HepG2 (cell line): Measurements from ENCODE around the gene RPH3AL. TPM values are rescaled to one million over a fixed set of nuclear protein-coding genes. Genes with fewer than 3 reads are reported as not detected.
A peak's percentile ranks its signal among the peaks of the same experiment; 100 is the strongest.

Experiments
- ASH2L ChIP-seq: fragments of 300-600, 200-600 bp; sonication (generic); IDR thresholded peaks from 2 replicates; pipeline ENCODE4 v1.7.0; 2017; ENCODE audit warnings: low read depth, mild to moderate bottlenecking, moderate library complexity, mixed read lengths, low read length; ENCODE audit not compliant: insufficient read length
- BCL6 ChIP-seq: IDR thresholded peaks from 2 replicates; pipeline ENCODE4 v1.6.1; 2016; ENCODE audit warnings: missing genetic modification reagents, missing compliant biosample characterization
- CBX2 ChIP-seq, 2 experiments: fragments of 200-600 bp in 1 of 2; sonication (generic); formaldehyde crosslinking in 1 of 2; IDR thresholded peaks; 2 replicates each; pipeline versions ENCODE4 v1.7.0 to v1.8.1; 2018 to 2022; ENCODE audit warnings: low read depth in 2 of 2, low read length in 1 of 2, mild to moderate bottlenecking in 1 of 2, missing genetic modification reagents in 1 of 2
- E2F5 ChIP-seq: sonication (generic); formaldehyde crosslinking; conservative IDR thresholded peaks from 2 replicates; pipeline ENCODE4 v1.4.0; 2020; ENCODE audit warnings: missing genetic modification reagents
- ERF ChIP-seq: IDR thresholded peaks from 2 replicates; pipeline ENCODE4 v1.6.1; 2018; ENCODE audit warnings: missing biosample characterization, missing genetic modification reagents
- EZH2 ChIP-seq: conservative IDR thresholded peaks from 2 replicates; pipeline ENCODE4 v1.6.1; 2012; ENCODE audit warnings: mild to moderate bottlenecking, low read depth, low read length, moderate library complexity
- FIP1L1 ChIP-seq: fragments of 200-400 bp; formaldehyde crosslinking; IDR thresholded peaks from 2 replicates; pipeline ENCODE4 v1.6.1; 2018; ENCODE audit warnings: low read depth, mild to moderate bottlenecking, low read length, moderate library complexity, borderline replicate concordance; ENCODE audit not compliant: insufficient read depth
- GLMP ChIP-seq: sonication (generic); formaldehyde crosslinking; IDR thresholded peaks from 2 replicates; pipeline ENCODE4 v1.9.0; 2021; ENCODE audit warnings: missing genetic modification reagents, mild to moderate bottlenecking, borderline replicate concordance
- KDM6A ChIP-seq: IDR thresholded peaks from 2 replicates; pipeline ENCODE4 v1.6.1; 2016; ENCODE audit warnings: low read depth
- MEF2D ChIP-seq: sonication (generic); formaldehyde crosslinking; IDR thresholded peaks from 2 replicates; pipeline ENCODE4 v1.5.1; 2020; ENCODE audit warnings: mild to moderate bottlenecking, missing genetic modification reagents
- MLLT10 ChIP-seq: sonication (generic); formaldehyde crosslinking; IDR thresholded peaks from 2 replicates; pipeline ENCODE4 v1.4.0; 2020; ENCODE audit warnings: missing genetic modification reagents
- MTA3 ChIP-seq: sonication (generic); formaldehyde crosslinking; IDR thresholded peaks from 2 replicates; pipeline ENCODE4 v1.4.0; 2020; ENCODE audit warnings: missing genetic modification reagents
- RELA ChIP-seq: sonication (generic); formaldehyde crosslinking; IDR thresholded peaks from 2 replicates; pipeline ENCODE4 v1.4.0; 2020; ENCODE audit warnings: missing genetic modification reagents
- SMAD9 ChIP-seq: sonication (generic); formaldehyde crosslinking; IDR thresholded peaks from 2 replicates; pipeline ENCODE4 v1.5.1; 2020; ENCODE audit warnings: mild to moderate bottlenecking, missing genetic modification reagents
- TARDBP ChIP-seq: sonication (generic); formaldehyde crosslinking; IDR thresholded peaks from 2 replicates; pipeline ENCODE4 v1.8.0; 2022; ENCODE audit warnings: mild to moderate bottlenecking, missing genetic modification reagents
- TRIM22 ChIP-seq: fragments of 450-650 bp; IDR thresholded peaks from 2 replicates; pipeline ENCODE4 v1.6.1; 2017
- ZBTB1 ChIP-seq: sonication (generic); formaldehyde crosslinking; IDR thresholded peaks from 2 replicates; pipeline ENCODE4 v1.4.0; 2020; ENCODE audit warnings: missing genetic modification reagents, borderline replicate concordance
- ZNF260 ChIP-seq: sonication (generic); formaldehyde crosslinking; IDR thresholded peaks from 2 replicates; pipeline ENCODE4 v1.4.0; 2020; ENCODE audit warnings: missing genetic modification reagents, low read depth, mild to moderate bottlenecking, borderline replicate concordance
- ZSCAN21 ChIP-seq: sonication (generic); formaldehyde crosslinking; IDR thresholded peaks from 2 replicates; pipeline ENCODE4 v1.8.0; 2022; ENCODE audit warnings: mild to moderate bottlenecking, missing genetic modification reagents, moderate library complexity, borderline replicate concordance
- polyA plus RNA-seq, 8 experiments: library from polyadenylated mRNA; depleted of rRNA in 3 of 8; stranded (reverse) in 7 of 8; unstranded in 1 of 8; fragments of >200 nt; fragmentation: Illumina TruSeq in 4 of 8; extraction: Trizol in 4 of 8; gene quantifications; 2 replicates each; pipeline versions ENCODE4 v1.2.1 to v1.2.3, GENCODE V29; 2011 to 2016; ENCODE audit warnings: low read depth in 4 of 8, missing spikeins in 1 of 8, mixed read lengths in 1 of 8; ENCODE audit not compliant: insufficient read depth in 1 of 8
- total RNA-seq, 5 experiments: library from RNA; depleted of rRNA; stranded (reverse); fragments of >200 nt; fragmentation: Illumina TruSeq; extraction: Trizol; gene quantifications; 2 replicates each; pipeline ENCODE4 v1.2.3, GENCODE V29; 2016; ENCODE audit warnings: low read depth in 1 of 5
- TF ChIP-seq, protein P1 (sequence below): sonication (generic); formaldehyde crosslinking; IDR thresholded peaks from 2 replicates; pipeline ENCODE4 v1.5.1; 2020; ENCODE audit warnings: mild to moderate bottlenecking, missing genetic modification reagents, borderline replicate concordance

The RPH3AL gene
- total and polyA plus RNA-seq, 2 of the 13 experiments (the other 11 are each of a cell fraction or from before 2014, with no cell fraction given): 7.8 to 16.4 TPM

DNA sequence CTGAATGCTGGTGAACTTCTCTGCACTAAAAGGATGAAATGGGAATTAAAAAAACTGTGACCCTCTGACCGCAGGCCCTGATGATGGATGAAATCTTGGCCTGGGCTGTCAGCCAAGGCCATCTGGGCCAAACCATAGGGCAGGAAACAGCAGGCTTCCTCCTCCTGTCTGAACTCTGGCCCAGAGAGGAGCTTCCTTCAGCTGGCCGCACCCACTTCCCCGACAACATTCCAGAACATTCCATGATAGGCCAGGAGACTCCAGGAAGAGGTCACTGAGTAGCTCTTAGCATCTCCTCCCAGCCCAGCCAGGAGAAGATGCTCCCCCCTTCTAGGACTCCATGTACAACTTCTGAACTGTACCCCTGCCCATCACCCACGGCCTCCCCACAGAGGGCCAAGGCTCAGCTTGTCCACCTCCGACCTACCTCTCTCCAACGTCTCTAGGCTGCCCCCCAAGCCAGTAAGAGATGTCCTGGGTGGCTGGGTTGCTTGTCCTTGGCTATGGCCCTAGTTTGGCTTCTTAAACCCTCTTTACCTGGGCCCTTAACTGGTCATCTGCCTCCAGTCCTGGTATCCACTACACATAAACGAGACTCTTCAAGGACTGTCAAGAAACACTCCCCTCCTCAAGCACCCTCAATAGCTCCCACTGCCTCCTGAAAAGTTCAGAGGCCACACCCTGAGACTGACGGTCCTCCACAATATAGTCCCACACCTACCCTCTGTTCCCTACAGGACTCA, 1.7 kb downstream of the RPH3AL start (continued):
- TF ChIP-seq TRIM22: no peak
- TF ChIP-seq SMAD9 (CRISPR knock-in tag): no peak
- no peak for TF ChIP-seq ZNF260 (CRISPR knock-in tag)
- TF ChIP-seq ZBTB1: no peak
- TF ChIP-seq CBX2 (IDR thresholded peaks at IDR 0.05; ENCODE audit: low read depth, low read length): no peak
- no peak for TF ChIP-seq CBX2 (CRISPR knock-in tag; IDR thresholded peaks at IDR 0.05; ENCODE audit: low read depth)
- TF ChIP-seq E2F5 (CRISPR knock-in tag): no peak
- peak; percentile 40; the same call in 1 of the 2 replicates for TF ChIP-seq ERF (CRISPR knock-in tag)
- TF ChIP-seq, protein P1, sequence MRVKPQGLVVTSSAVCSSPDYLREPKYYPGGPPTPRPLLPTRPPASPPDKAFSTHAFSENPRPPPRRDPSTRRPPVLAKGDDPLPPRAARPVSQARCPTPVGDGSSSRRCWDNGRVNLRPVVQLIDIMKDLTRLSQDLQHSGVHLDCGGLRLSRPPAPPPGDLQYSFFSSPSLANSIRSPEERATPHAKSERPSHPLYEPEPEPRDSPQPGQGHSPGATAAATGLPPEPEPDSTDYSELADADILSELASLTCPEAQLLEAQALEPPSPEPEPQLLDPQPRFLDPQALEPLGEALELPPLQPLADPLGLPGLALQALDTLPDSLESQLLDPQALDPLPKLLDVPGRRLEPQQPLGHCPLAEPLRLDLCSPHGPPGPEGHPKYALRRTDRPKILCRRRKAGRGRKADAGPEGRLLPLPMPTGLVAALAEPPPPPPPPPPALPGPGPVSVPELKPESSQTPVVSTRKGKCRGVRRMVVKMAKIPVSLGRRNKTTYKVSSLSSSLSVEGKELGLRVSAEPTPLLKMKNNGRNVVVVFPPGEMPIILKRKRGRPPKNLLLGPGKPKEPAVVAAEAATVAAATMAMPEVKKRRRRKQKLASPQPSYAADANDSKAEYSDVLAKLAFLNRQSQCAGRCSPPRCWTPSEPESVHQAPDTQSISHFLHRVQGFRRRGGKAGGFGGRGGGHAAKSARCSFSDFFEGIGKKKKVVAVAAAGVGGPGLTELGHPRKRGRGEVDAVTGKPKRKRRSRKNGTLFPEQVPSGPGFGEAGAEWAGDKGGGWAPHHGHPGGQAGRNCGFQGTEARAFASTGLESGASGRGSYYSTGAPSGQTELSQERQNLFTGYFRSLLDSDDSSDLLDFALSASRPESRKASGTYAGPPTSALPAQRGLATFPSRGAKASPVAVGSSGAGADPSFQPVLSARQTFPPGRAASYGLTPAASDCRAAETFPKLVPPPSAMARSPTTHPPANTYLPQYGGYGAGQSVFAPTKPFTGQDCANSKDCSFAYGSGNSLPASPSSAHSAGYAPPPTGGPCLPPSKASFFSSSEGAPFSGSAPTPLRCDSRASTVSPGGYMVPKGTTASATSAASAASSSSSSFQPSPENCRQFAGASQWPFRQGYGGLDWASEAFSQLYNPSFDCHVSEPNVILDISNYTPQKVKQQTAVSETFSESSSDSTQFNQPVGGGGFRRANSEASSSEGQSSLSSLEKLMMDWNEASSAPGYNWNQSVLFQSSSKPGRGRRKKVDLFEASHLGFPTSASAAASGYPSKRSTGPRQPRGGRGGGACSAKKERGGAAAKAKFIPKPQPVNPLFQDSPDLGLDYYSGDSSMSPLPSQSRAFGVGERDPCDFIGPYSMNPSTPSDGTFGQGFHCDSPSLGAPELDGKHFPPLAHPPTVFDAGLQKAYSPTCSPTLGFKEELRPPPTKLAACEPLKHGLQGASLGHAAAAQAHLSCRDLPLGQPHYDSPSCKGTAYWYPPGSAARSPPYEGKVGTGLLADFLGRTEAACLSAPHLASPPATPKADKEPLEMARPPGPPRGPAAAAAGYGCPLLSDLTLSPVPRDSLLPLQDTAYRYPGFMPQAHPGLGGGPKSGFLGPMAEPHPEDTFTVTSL (CRISPR knock-in tag): 0 out of 2 replicates have a peak, but pooled peaks have one; percentile 18
- TF ChIP-seq RELA (CRISPR knock-in tag): no peak
- 0 out of 2 replicates have a peak, but pooled peaks have one; percentile 33 for TF ChIP-seq ZSCAN21 (CRISPR knock-in tag)
- TF ChIP-seq EZH2: no peak
- TF ChIP-seq ASH2L: no peak
- TF ChIP-seq TARDBP: no peak
- no peak for TF ChIP-seq BCL6 (CRISPR knock-in tag)
- TF ChIP-seq MTA3 (CRISPR knock-in tag): no peak
- 0 out of 2 replicates have a peak, but pooled peaks have one; percentile 21 for TF ChIP-seq MEF2D
- TF ChIP-seq MLLT10 (CRISPR knock-in tag): no peak
- no peak for TF ChIP-seq KDM6A (CRISPR knock-in tag)
- no peak for TF ChIP-seq GLMP (CRISPR knock-in tag)
- TF ChIP-seq FIP1L1: no peak
